ENCODE results near the gene SLC25A21.

SLC25A21 gene

GRCh38 chr14:37139710-37140109, 32.7 kb downstream of the SLC25A21 start:
- no peaks in the 10 kb centered on the region for H3K36me3 ChIP-seq (ENCODE audit: insufficient read depth, low read depth, low read length)
- H3K9me3 ChIP-seq (ENCODE audit: insufficient read depth, low read depth, low read length): no peaks in the 10 kb centered on the region
- H3K4me3 ChIP-seq (ENCODE audit: low read length): no peak overlapping the region
- H3K4me1 ChIP-seq (ENCODE audit: insufficient read depth, low read length): peaks cover 5% of the 10 kb centered on the region; the same call in 1 of the 2 replicates
- H3K27me3 ChIP-seq (ENCODE audit: insufficient read depth, low read length): no peaks in the 10 kb centered on the region
- H3K27ac ChIP-seq (ENCODE audit: low read length): no peak overlapping the region
- no peak overlapping the region for H3K9ac ChIP-seq (ENCODE audit: low read depth, low read length)

- Histone ChIP-seq H3K36me3 (ENCODE audit: insufficient read depth, low read depth, low read length) (no peaks in the 10 kb centered on the region), H3K4me1 (ENCODE audit: insufficient read depth, low read length) (peaks cover 5% of the 10 kb centered on the region; the same call in 1 of the 2 replicates), H3K27me3 (ENCODE audit: insufficient read depth, low read length) (no peaks in the 10 kb centered on the region), H3K9me3 (ENCODE audit: insufficient read depth, low read depth, low read length) (no peaks in the 10 kb centered on the region), H3K4me3 (ENCODE audit: low read length) (no peak overlapping the region), H3K27ac (ENCODE audit: low read length) (no peak overlapping the region), H3K9ac (ENCODE audit: low read depth, low read length) (no peak overlapping the region)
Measured at GRCh38 chr14:37138898-37139297, 33.5 kb downstream of the SLC25A21 start.

GRCh38 chr14:37133284-37133913, 39.0 kb downstream of the SLC25A21 start:
- Histone ChIP-seq H3K9ac (ENCODE audit: low read depth, low read length) (no peak overlapping the region), H3K27me3 (ENCODE audit: insufficient read depth, low read length) (no peaks in the 10 kb centered on the region), H3K4me1 (ENCODE audit: insufficient read depth, low read length) (no peaks in the 10 kb centered on the region), H3K4me3 (ENCODE audit: low read length) (no peak overlapping the region), H3K9me3 (ENCODE audit: insufficient read depth, low read depth, low read length) (no peaks in the 10 kb centered on the region), H3K27ac (ENCODE audit: low read length) (no peak overlapping the region), H3K36me3 (ENCODE audit: insufficient read depth, low read depth, low read length) (no peaks in the 10 kb centered on the region)

GRCh38 chr14:37131205-37131604, 41.2 kb downstream of the SLC25A21 start:
- Histone ChIP-seq H3K4me1 (ENCODE audit: insufficient read depth, low read length) (no peaks in the 10 kb centered on the region), H3K27ac (ENCODE audit: low read length) (no peak overlapping the region), H3K27me3 (ENCODE audit: insufficient read depth, low read length) (no peaks in the 10 kb centered on the region), H3K9me3 (ENCODE audit: insufficient read depth, low read depth, low read length) (no peaks in the 10 kb centered on the region), H3K9ac (ENCODE audit: low read depth, low read length) (no peak overlapping the region), H3K4me3 (ENCODE audit: low read length) (no peak overlapping the region), H3K36me3 (ENCODE audit: insufficient read depth, low read depth, low read length) (no peaks in the 10 kb centered on the region)

GRCh38 chr14:37129047-37129446, 43.4 kb downstream of the SLC25A21 start:
- Histone ChIP-seq H3K4me1 (ENCODE audit: insufficient read depth, low read length) (no peaks in the 10 kb centered on the region), H3K4me3 (ENCODE audit: low read length) (no peak overlapping the region), H3K9ac (ENCODE audit: low read depth, low read length) (no peak overlapping the region), H3K9me3 (ENCODE audit: insufficient read depth, low read depth, low read length) (no peaks in the 10 kb centered on the region), H3K27ac (ENCODE audit: low read length) (no peak overlapping the region), H3K27me3 (ENCODE audit: insufficient read depth, low read length) (no peaks in the 10 kb centered on the region), H3K36me3 (ENCODE audit: insufficient read depth, low read depth, low read length) (no peaks in the 10 kb centered on the region)

- Histone ChIP-seq H3K9ac (ENCODE audit: low read depth, low read length) (no peak overlapping the region), H3K4me1 (ENCODE audit: insufficient read depth, low read length) (0 out of 2 replicates have a peak, but pooled peaks cover 7% of the 10 kb centered on the region), H3K27me3 (ENCODE audit: insufficient read depth, low read length) (no peaks in the 10 kb centered on the region)
Measured at GRCh38 chr14:37124614-37125013, 47.8 kb downstream of the SLC25A21 start.

GRCh38 chr14:37122919-37123639, 49.3 kb downstream of the SLC25A21 start:
- Histone ChIP-seq H3K9me3 (ENCODE audit: insufficient read depth, low read depth, low read length) (peaks cover 5% of the 10 kb centered on the region), H3K36me3 (ENCODE audit: insufficient read depth, low read depth, low read length) (no peaks in the 10 kb centered on the region), H3K9ac (ENCODE audit: low read depth, low read length) (no peak overlapping the region), H3K4me3 (ENCODE audit: low read length) (no peak overlapping the region), H3K27me3 (ENCODE audit: insufficient read depth, low read length) (no peaks in the 10 kb centered on the region), H3K4me1 (ENCODE audit: insufficient read depth, low read length) (0 out of 2 replicates have a peak, but pooled peaks cover 7% of the 10 kb centered on the region), H3K27ac (ENCODE audit: low read length) (no peak overlapping the region)

More at GRCh38 chr14:37124614-37125013, 47.8 kb downstream of the SLC25A21 start:
- Histone ChIP-seq H3K27ac (ENCODE audit: low read length) (no peak overlapping the region), H3K36me3 (ENCODE audit: insufficient read depth, low read depth, low read length) (no peaks in the 10 kb centered on the region), H3K4me3 (ENCODE audit: low read length) (no peak overlapping the region), H3K9me3 (ENCODE audit: insufficient read depth, low read depth, low read length) (no peaks in the 10 kb centered on the region)

- H3K27me3 ChIP-seq (ENCODE audit: insufficient read depth, low read length): no peaks in the 10 kb centered on the region
- H3K9me3 ChIP-seq (ENCODE audit: insufficient read depth, low read depth, low read length): peaks cover 7% of the 10 kb centered on the region
- H3K36me3 ChIP-seq (ENCODE audit: insufficient read depth, low read depth, low read length): no peaks in the 10 kb centered on the region
- no peak overlapping the region for H3K4me3 ChIP-seq (ENCODE audit: low read length)
- 0 out of 2 replicates have a peak, but pooled peaks cover 7% of the 10 kb centered on the region for H3K4me1 ChIP-seq (ENCODE audit: insufficient read depth, low read length)
- no peak overlapping the region for H3K9ac ChIP-seq (ENCODE audit: low read depth, low read length)
- H3K27ac ChIP-seq (ENCODE audit: low read length): no peak overlapping the region
Measured at GRCh38 chr14:37122288-37122687, 50.1 kb downstream of the SLC25A21 start.

GRCh38 chr14:37118673-37119366, 53.6 kb downstream of the SLC25A21 start:
- Histone ChIP-seq H3K27me3 (ENCODE audit: insufficient read depth, low read length) (no peaks in the 10 kb centered on the region), H3K27ac (ENCODE audit: low read length) (no peak overlapping the region), H3K4me1 (ENCODE audit: insufficient read depth, low read length) (peaks cover 15% of the 10 kb centered on the region; the same call in 1 of the 2 replicates), H3K9ac (ENCODE audit: low read depth, low read length) (no peak overlapping the region), H3K9me3 (ENCODE audit: insufficient read depth, low read depth, low read length) (peaks cover 7% of the 10 kb centered on the region), H3K4me3 (ENCODE audit: low read length) (no peak overlapping the region), H3K36me3 (ENCODE audit: insufficient read depth, low read depth, low read length) (no peaks in the 10 kb centered on the region)

GRCh38 chr14:37116933-37117849, 55.2 kb downstream of the SLC25A21 start:
- Histone ChIP-seq H3K36me3 (ENCODE audit: insufficient read depth, low read depth, low read length) (no peaks in the 10 kb centered on the region), H3K4me1 (ENCODE audit: insufficient read depth, low read length) (peaks cover 10% of the 10 kb centered on the region; the same call in 1 of the 2 replicates), H3K27me3 (ENCODE audit: insufficient read depth, low read length) (no peaks in the 10 kb centered on the region), H3K9ac (ENCODE audit: low read depth, low read length) (no peak overlapping the region), H3K27ac (ENCODE audit: low read length) (no peak overlapping the region), H3K4me3 (ENCODE audit: low read length) (no peak overlapping the region), H3K9me3 (ENCODE audit: insufficient read depth, low read depth, low read length) (peaks cover 7% of the 10 kb centered on the region)

GRCh38 chr14:37115406-37115805, 57.0 kb downstream of the SLC25A21 start:
- H3K27ac ChIP-seq (ENCODE audit: low read length): no peak overlapping the region
- H3K27me3 ChIP-seq (ENCODE audit: insufficient read depth, low read length): no peaks in the 10 kb centered on the region
- peaks cover 7% of the 10 kb centered on the region for H3K9me3 ChIP-seq (ENCODE audit: insufficient read depth, low read depth, low read length)
- H3K9ac ChIP-seq (ENCODE audit: low read depth, low read length): no peak overlapping the region
- H3K4me1 ChIP-seq (ENCODE audit: insufficient read depth, low read length): peaks cover 8% of the 10 kb centered on the region; the same call in 1 of the 2 replicates
- H3K4me3 ChIP-seq (ENCODE audit: low read length): no peak overlapping the region
- no peaks in the 10 kb centered on the region for H3K36me3 ChIP-seq (ENCODE audit: insufficient read depth, low read depth, low read length)

All from iPS-20b (cell line).